NCI-H2227 treated with DMSO at 0.1 percent for 48 hours (cell line): ENCODE data around the gene CHCHD3.
A peak's percentile ranks its signal among the peaks of the same experiment; 100 is the strongest.
"Not testable (repeated sequence)": the region's sequence is repeated elsewhere in the genome, so short reads cannot be mapped to it uniquely, and the experiment has no call there.

Experiments used
- DNase-seq: peaks from one replicate; lab custom pipeline; 2025; lab: John Stamatoyannopoulos, UW

Gene CHCHD3

GRCh38 chr7:133040674-133041073, 41.2 kb downstream of the CHCHD3 start:
- DNase-seq = peak; percentile 75

- DNase-seq = no peak
These were observed 41.7 kb downstream of the CHCHD3 start for GRCh38 chr7:133040178-133040577.

GRCh38 chr7:133039614-133040013, 42.3 kb downstream of the CHCHD3 start:
- no peak for DNase-seq

GRCh38 chr7:133036289-133036688, 45.6 kb downstream of the CHCHD3 start:
- DNase-seq = no peak

- DNase-seq = not testable (repeated sequence)
These were observed 46.6 kb downstream of the CHCHD3 start for GRCh38 chr7:133035240-133035639.

GRCh38 chr7:133030346-133030745, 51.5 kb downstream of the CHCHD3 start:
- no peak for DNase-seq

GRCh38 chr7:133029463-133029862, 52.4 kb downstream of the CHCHD3 start:
- DNase-seq = no peak

GRCh38 chr7:133027397-133027796, 54.5 kb downstream of the CHCHD3 start:
- DNase-seq = no peak

GRCh38 chr7:133026210-133026859, 55.6 kb downstream of the CHCHD3 start:
- DNase-seq = no peak

- no peak for DNase-seq
These were observed 56.8 kb downstream of the CHCHD3 start for GRCh38 chr7:133025056-133025455.

- no peak for DNase-seq
These were observed 57.3 kb downstream of the CHCHD3 start for GRCh38 chr7:133024596-133024995.

GRCh38 chr7:133023370-133024071, 58.4 kb downstream of the CHCHD3 start:
- DNase-seq = peak; percentile 16

GRCh38 chr7:133022661-133023060, 59.2 kb downstream of the CHCHD3 start:
- DNase-seq = no peak

- no peak for DNase-seq
These were observed 60.7 kb downstream of the CHCHD3 start for GRCh38 chr7:133021196-133021595.

- no peak for DNase-seq
These were observed 61.4 kb downstream of the CHCHD3 start for GRCh38 chr7:133020496-133020895.

- no peak for DNase-seq
These were observed 62.3 kb downstream of the CHCHD3 start for GRCh38 chr7:133019590-133019989.

- no peak for DNase-seq
These were observed 65.3 kb downstream of the CHCHD3 start for GRCh38 chr7:133016604-133017003.

- DNase-seq = no peak
These were observed 66.0 kb downstream of the CHCHD3 start for GRCh38 chr7:133015888-133016287.

GRCh38 chr7:133011746-133012145, 70.1 kb downstream of the CHCHD3 start:
- no peak for DNase-seq

- no peak for DNase-seq
These were observed 72.3 kb downstream of the CHCHD3 start for GRCh38 chr7:133009426-133010252.

GRCh38 chr7:133007961-133008360, 73.9 kb downstream of the CHCHD3 start:
- no peak for DNase-seq

- no peak for DNase-seq
These were observed 78.6 kb downstream of the CHCHD3 start for GRCh38 chr7:133003052-133003910.
